Measurements from ENCODE around the gene DDTL. TPM values are rescaled to one million over a fixed set of nuclear protein-coding genes. Genes with fewer than 3 reads are reported as not detected.
"Not testable (repeated sequence)": the region's sequence is repeated elsewhere in the genome, so short reads cannot be mapped to it uniquely, and the experiment has no call there.

Gene DDTL
- 2.3 and 3.0 TPM in 2 replicates for total RNA-seq

DNA sequence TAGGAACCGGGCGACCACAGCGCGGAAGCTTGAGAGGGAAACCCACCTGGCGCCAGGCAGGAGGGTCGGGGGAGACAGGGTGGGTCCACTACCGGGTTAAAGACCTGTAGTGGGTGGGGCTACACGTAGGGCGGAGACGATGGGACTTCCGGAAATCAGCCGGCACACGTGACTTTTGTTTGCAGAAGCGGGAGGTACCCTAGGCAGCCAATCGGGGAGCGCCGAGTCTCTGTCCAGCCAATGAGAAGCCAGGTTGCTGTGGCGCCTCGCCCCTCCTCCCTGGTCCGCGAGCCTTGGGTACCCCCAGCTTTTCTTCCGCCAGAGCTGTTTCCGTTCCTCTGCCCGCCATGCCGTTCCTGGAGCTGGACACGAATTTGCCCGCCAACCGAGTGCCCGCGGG lies at the start of gene DDTL:
TSS of gene DDTL (plus strand) at position 321 of the 400 bp plus-strand sequence. CDS start at position 348, 27 bp downstream.
- H3K4me3 ChIP-seq (ENCODE audit: low read depth, low read length); DNase-seq (ENCODE audit: low read depth): not testable (repeated sequence)

DNA sequence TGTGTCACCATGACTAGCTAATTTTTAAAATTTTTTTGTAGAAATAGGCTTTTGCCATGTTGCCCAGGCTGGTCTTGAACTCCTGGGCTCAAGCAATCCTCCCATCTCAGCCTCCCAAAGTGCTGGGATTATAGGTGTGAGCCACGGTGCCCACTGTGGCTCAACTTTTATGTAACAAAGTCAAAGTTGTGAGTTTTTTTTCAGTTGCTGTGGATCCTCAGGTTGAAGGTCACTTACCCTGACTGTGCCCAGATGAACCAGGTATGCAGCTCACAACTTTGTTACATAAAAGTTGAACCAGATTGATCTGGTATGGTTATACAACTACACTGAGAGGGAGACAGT lies 46.4 kb upstream of the DDTL start:
- H3K4me3 ChIP-seq (ENCODE audit: low read depth, low read length); DNase-seq (ENCODE audit: low read depth): not testable (repeated sequence)

DNA sequence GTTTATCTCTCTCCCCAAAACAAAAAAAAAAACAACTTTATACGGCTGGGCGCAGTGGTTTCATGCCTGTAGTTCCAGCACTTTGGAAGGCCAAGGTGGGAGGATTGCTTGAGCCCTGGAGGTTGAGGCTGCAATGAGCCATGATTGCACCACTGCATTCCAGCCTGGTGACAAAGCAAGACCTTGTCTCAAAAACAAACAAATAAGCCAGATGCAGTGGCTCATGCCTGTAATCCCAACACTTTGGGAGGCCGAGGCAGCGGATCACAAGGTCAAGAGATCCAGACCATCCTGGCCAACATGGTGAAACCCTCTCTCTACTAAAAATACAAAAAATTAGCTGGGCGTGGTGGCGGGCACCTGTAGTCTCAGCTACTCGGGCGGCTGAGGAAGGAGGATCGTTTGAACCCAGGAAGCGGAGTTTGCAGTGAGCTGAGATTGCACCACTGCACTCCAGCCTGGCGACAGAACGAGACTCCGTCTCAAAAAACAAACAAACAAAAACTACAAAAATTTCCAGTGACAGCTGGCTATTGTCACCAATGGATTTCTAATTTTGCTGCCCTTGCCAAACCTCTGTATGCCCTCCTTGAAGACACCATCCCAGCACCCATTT lies 45.0 kb upstream of the DDTL start:
- DNase-seq (ENCODE audit: low read depth): peak; percentile 68
- H3K4me3 ChIP-seq (ENCODE audit: low read depth, low read length): not testable (repeated sequence)

DNA sequence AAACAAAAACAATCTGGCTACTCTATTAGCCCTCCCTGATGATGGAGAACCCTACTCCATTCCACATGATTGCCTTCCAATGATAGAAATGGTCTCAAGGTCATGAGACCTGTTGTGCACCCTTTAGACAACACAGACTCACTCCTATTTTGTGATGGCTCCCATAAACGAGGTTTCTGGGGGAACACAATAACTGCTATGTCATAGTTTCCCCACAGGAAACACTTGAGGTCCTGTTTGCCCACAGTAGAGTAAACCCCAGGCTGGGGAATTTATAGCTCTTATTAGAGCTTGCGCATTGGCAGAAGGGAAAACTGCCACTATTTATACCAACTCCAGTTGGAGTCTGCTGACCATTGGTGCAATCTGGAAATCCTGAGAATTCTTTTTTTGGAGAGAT lies 43.8 kb upstream of the DDTL start:
- no peak for TF ChIP-seq CTCF (IDR thresholded peaks at IDR 0.05; ENCODE audit: insufficient read depth, low read depth, low read length)
- H3K4me3 ChIP-seq (ENCODE audit: low read depth, low read length): no peak overlapping the region
- no peak for DNase-seq (ENCODE audit: low read depth)

DNA sequence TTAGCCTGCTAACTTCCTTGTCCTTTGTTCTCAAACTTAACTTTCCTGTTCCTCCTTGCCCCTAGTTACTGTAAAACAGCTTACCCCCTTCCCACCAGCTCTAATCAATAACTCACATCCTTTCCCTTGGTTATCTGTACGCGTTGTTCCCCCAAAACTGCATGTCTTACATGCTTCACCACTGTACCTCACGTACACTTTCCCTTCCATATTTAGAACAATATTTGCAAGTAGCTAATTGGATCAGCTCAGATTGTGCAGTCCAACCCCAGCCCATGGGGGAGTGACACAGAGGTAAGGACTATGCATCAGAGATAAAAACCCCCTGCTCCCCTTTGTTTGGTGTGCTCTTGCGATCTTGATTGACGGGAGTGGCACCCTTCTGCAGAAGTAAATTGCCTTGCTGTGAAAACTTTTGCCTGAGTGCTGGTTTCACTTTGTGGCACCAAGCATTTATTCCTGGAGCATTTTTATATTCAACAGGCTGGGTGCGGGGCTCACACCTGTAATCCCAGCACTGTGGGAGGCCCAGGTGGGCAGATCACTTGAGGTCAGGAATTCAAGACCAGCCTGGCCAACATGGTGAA lies 41.6 kb upstream of the DDTL start:
- no peak for TF ChIP-seq CTCF (IDR thresholded peaks at IDR 0.05; ENCODE audit: insufficient read depth, low read depth, low read length)
- no peak overlapping the region for H3K4me3 ChIP-seq (ENCODE audit: low read depth, low read length)
- DNase-seq (ENCODE audit: low read depth): no peak

GRCh38 chr22:23926561-23926960 lies 40.1 kb upstream of the DDTL start:
- no peak for TF ChIP-seq CTCF (IDR thresholded peaks at IDR 0.05; ENCODE audit: insufficient read depth, low read depth, low read length)
- H3K4me3 ChIP-seq (ENCODE audit: low read depth, low read length): no peak overlapping the region
- DNase-seq (ENCODE audit: low read depth): no peak

GRCh38 chr22:23938328-23939016 lies 28.2 kb upstream of the DDTL start:
- TF ChIP-seq CTCF (IDR thresholded peaks at IDR 0.05; ENCODE audit: insufficient read depth, low read depth, low read length): no peak
- DNase-seq (ENCODE audit: low read depth): no peak
- no peak overlapping the region for H3K4me3 ChIP-seq (ENCODE audit: low read depth, low read length)

DNA sequence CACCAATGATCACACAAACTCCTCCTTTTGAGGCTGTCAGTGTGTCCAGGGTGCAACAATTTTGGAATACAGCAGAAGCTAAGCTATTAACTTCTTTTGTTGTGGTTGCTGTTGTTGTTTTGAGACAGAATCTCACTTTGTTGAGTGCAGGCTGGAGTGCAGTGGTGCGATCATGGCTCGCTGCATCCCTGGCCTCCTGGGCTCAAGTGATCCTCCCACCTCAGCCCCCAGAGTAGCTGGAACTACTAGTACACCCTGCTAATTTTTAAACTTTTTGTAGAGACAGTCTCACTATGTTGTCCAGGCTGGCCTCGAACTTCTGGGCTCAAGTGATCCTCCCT lies 27.7 kb upstream of the DDTL start:
- DNase-seq (ENCODE audit: low read depth): no peak
- no peak for TF ChIP-seq CTCF (IDR thresholded peaks at IDR 0.05; ENCODE audit: insufficient read depth, low read depth, low read length)
- no peak overlapping the region for H3K4me3 ChIP-seq (ENCODE audit: low read depth, low read length)

DNA sequence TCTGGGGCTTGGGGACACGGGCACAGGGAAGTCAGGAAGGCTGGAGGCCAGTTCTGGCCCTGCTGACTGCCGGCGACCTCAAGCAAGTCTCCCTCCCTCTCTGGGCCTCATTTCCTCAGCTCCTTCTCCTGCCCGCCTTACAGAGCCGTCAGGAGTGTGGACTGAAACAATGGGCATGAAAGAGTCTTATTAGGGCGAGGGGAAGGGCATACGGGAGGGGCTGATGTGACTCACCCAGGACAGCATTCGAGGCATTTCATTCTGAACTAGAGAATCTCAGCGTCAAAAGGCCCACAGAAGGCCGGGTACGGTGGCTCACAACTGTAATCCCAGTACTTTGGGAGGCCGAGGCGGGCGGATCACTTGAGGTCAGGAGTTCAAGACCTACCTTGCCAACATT lies 26.5 kb upstream of the DDTL start:
- H3K4me3 ChIP-seq (ENCODE audit: low read depth, low read length); DNase-seq (ENCODE audit: low read depth): not testable (repeated sequence)

DNA sequence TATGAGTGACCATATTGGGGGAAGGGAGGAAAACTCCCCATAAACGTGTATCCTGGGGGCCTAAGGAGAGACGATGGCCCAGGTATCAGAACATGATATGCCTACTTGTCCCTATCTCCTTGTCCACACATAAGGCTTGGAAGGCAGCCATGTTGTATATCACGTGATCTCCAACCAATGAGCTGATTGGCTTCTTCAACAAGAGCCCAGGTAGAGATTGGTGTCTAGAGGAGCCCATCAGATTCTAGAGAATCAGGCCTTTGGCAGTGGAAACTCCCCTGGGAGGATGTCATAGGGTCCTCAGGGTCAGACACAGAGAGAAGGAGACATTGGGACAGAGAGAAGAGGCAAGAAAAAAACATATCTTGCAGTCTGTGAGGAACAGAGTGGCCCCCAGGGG lies 19.3 kb upstream of the DDTL start:
- not testable (repeated sequence) for DNase-seq (ENCODE audit: low read depth)

GRCh38 chr22:23949764-23950163 lies 16.9 kb upstream of the DDTL start:
- not testable (repeated sequence) for H3K4me3 ChIP-seq (ENCODE audit: low read depth, low read length); DNase-seq (ENCODE audit: low read depth)

More for the DNA sequence above, 19.3 kb upstream of the DDTL start:
- not testable (repeated sequence) for H3K4me3 ChIP-seq (ENCODE audit: low read depth, low read length)

DNA sequence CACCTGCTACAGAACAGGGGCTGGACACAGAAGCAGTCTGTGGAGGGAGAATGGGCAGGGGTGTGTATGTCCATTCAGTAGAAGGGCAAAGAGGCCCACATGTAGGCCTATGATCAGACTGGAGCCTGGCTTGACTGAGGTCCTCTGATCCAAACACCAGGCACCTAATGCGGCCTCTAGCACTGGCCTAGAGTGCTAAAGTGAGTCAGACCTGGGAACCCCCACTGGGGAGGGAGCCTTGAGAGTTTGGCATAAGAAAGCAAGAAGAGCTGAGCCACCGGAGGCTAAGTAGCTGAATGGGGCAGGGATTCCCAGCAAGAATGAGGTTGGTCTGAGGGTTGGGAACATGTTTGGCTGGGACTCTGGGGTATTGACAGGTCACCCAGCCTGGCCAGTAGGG lies 15.3 kb upstream of the DDTL start:
- not testable (repeated sequence) for H3K4me3 ChIP-seq (ENCODE audit: low read depth, low read length); DNase-seq (ENCODE audit: low read depth)

All from fibroblast of villous mesenchyme (primary cell).